Measurements from ENCODE around the gene JOSD2. TPM values are rescaled to one million over a fixed set of nuclear protein-coding genes. Genes with fewer than 3 reads are reported as not detected.

Gene JOSD2
- total RNA-seq, 1 donor from 2014 or later = 19.1 TPM

GRCh38 chr19:50514346-50515167, 3.6 kb upstream of the JOSD2 start:
- peaks cover 12% of the 10 kb centered on the region for H3K9me3 Mint-ChIP-seq (ENCODE audit: unreplicated experiment)
- DNase-seq = no peak
- peak overlapping the region; percentile 59 for H3K4me3 Mint-ChIP-seq (ENCODE audit: unreplicated experiment)
- no peaks in the 10 kb centered on the region for H3K36me3 Mint-ChIP-seq (ENCODE audit: unreplicated experiment)
- peaks cover 15% of the 10 kb centered on the region for H3K27me3 Mint-ChIP-seq (ENCODE audit: unreplicated experiment)
- no peak overlapping the region for H3K27ac Mint-ChIP-seq (ENCODE audit: unreplicated experiment)
- H3K4me1 Mint-ChIP-seq (ENCODE audit: low read depth, unreplicated experiment) = peaks cover 5% of the 10 kb centered on the region
- TF ChIP-seq CTCF (IDR thresholded peaks at IDR 0.05; ENCODE audit: partially characterized antibody, unreplicated experiment) = no peak

GRCh38 chr19:50513746-50514345, 2.9 kb upstream of the JOSD2 start, which contains the start of gene ASPDH:
Gene ASPDH (minus strand): TSS chr19:50513913. CDS start chr19:50513823, 90 bp downstream.
- peaks cover 13% of the 10 kb centered on the region for H3K9me3 Mint-ChIP-seq (ENCODE audit: unreplicated experiment)

GRCh38 chr19:50512999-50513745, 2.2 kb upstream of the JOSD2 start:
- peaks cover 13% of the 10 kb centered on the region for H3K9me3 Mint-ChIP-seq (ENCODE audit: unreplicated experiment)
- no peak for TF ChIP-seq CTCF (IDR thresholded peaks at IDR 0.05; ENCODE audit: partially characterized antibody, unreplicated experiment)
- H3K4me1 Mint-ChIP-seq (ENCODE audit: low read depth, unreplicated experiment) = peaks cover 15% of the 10 kb centered on the region
- H3K4me3 Mint-ChIP-seq (ENCODE audit: unreplicated experiment) = no peak overlapping the region
- H3K27ac Mint-ChIP-seq (ENCODE audit: unreplicated experiment) = peak overlapping the region; percentile 52
- DNase-seq = no peak
- H3K27me3 Mint-ChIP-seq (ENCODE audit: unreplicated experiment) = peaks cover 22% of the 10 kb centered on the region
- H3K36me3 Mint-ChIP-seq (ENCODE audit: unreplicated experiment) = no peaks in the 10 kb centered on the region

More at GRCh38 chr19:50513746-50514345, 2.9 kb upstream of the JOSD2 start, which contains the start of gene ASPDH:
- H3K27ac Mint-ChIP-seq (ENCODE audit: unreplicated experiment) = peak within 1 kb of the TSS; percentile 52
- no peak for TF ChIP-seq CTCF (IDR thresholded peaks at IDR 0.05; ENCODE audit: partially characterized antibody, unreplicated experiment)
- H3K4me3 Mint-ChIP-seq (ENCODE audit: unreplicated experiment) = peak within 1 kb of the TSS; percentile 59
- peak; percentile 46 for DNase-seq
- peaks cover 20% of the 10 kb centered on the region for H3K27me3 Mint-ChIP-seq (ENCODE audit: unreplicated experiment)
- no peaks in the 10 kb centered on the region for H3K36me3 Mint-ChIP-seq (ENCODE audit: unreplicated experiment)
- peaks cover 10% of the 10 kb centered on the region for H3K4me1 Mint-ChIP-seq (ENCODE audit: low read depth, unreplicated experiment)

GRCh38 chr19:50512112-50512998, 1.4 kb upstream of the JOSD2 start:
- Mint-ChIP-seq H3K36me3 (ENCODE audit: unreplicated experiment) (no peaks in the 10 kb centered on the region), H3K9me3 (ENCODE audit: unreplicated experiment) (peaks cover 13% of the 10 kb centered on the region), H3K27me3 (ENCODE audit: unreplicated experiment) (peaks cover 22% of the 10 kb centered on the region), H3K27ac (ENCODE audit: unreplicated experiment) (no peak overlapping the region), H3K4me1 (ENCODE audit: low read depth, unreplicated experiment) (peaks cover 16% of the 10 kb centered on the region), H3K4me3 (ENCODE audit: unreplicated experiment) (no peak overlapping the region)
- TF ChIP-seq CTCF (IDR thresholded peaks at IDR 0.05; ENCODE audit: partially characterized antibody, unreplicated experiment) = no peak
- DNase-seq = no peak
